ENCODE data around the gene SETBP1.

The SETBP1 gene

DNA sequence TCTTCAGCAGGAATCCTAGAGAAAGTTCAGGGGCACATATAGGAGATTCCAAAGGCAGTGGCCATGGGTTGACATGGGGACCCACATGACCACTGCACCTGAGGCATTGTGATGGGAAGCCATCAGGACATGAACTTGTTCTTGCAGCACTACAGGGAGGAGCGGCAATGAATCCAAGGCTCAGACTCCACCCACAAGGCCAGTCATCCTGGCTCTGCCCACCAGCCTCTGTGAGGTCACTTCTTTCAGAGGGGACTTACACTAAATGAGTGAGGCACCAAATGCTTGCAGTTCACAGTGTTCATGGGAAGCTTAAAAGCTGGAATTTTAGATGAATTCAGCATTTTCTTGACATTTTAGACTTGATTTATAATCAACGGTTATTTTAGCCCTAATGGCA lies 254.2 kb downstream of the SETBP1 start:
- no peak for DNase-seq (ENCODE audit: low read depth)
- TF ChIP-seq, protein P1, sequence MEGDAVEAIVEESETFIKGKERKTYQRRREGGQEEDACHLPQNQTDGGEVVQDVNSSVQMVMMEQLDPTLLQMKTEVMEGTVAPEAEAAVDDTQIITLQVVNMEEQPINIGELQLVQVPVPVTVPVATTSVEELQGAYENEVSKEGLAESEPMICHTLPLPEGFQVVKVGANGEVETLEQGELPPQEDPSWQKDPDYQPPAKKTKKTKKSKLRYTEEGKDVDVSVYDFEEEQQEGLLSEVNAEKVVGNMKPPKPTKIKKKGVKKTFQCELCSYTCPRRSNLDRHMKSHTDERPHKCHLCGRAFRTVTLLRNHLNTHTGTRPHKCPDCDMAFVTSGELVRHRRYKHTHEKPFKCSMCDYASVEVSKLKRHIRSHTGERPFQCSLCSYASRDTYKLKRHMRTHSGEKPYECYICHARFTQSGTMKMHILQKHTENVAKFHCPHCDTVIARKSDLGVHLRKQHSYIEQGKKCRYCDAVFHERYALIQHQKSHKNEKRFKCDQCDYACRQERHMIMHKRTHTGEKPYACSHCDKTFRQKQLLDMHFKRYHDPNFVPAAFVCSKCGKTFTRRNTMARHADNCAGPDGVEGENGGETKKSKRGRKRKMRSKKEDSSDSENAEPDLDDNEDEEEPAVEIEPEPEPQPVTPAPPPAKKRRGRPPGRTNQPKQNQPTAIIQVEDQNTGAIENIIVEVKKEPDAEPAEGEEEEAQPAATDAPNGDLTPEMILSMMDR (IDR thresholded peaks at IDR 0.05; ENCODE audit: low read depth, low read length): no peak
- TF ChIP-seq MAX (IDR thresholded peaks at IDR 0.05; ENCODE audit: low read depth, low read length) (no peak), POLR2A (IDR thresholded peaks at IDR 0.05; ENCODE audit: extremely low read depth, insufficient read length) (no peak), MYC (IDR thresholded peaks at IDR 0.05; ENCODE audit: low read depth, low read length) (no peak)
- H3K4me3 ChIP-seq (ENCODE audit: low read depth, low read length): no peak overlapping the region

GRCh38 chr18:44935455-44935854 lies 254.8 kb downstream of the SETBP1 start:
- H3K4me3 ChIP-seq (ENCODE audit: low read depth, low read length): no peak overlapping the region
- DNase-seq (ENCODE audit: low read depth): no peak
- TF ChIP-seq POLR2A (IDR thresholded peaks at IDR 0.05; ENCODE audit: extremely low read depth, insufficient read length): no peak

DNA sequence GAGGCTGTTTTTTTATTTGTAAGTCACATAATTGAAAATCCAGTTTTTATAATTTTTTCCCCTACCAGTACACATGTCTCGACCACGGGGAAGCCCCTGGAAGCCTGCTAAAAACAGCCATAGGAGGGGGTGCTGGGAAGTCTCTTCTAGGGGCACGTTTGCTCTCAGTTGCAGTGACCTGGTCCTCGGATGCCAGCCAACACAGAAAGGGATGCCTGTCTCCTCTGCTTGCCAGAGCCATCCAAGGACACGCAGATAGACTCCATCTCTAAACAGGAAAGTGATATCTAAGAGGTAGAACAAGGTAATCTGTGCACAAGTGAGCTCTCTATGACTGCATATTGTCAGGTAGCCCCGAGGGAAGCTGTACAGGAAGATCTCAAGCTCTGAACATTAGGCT lies 255.8 kb downstream of the SETBP1 start:
- H3K4me3 ChIP-seq (ENCODE audit: low read depth, low read length): no peak overlapping the region
- TF ChIP-seq MAX (IDR thresholded peaks at IDR 0.05; ENCODE audit: low read depth, low read length) (no peak), POLR2A (IDR thresholded peaks at IDR 0.05; ENCODE audit: extremely low read depth, insufficient read length) (no peak), MYC (IDR thresholded peaks at IDR 0.05; ENCODE audit: low read depth, low read length) (no peak)
- TF ChIP-seq, protein P1 (IDR thresholded peaks at IDR 0.05; ENCODE audit: low read depth, low read length): no peak
- no peak for DNase-seq (ENCODE audit: low read depth)

DNA sequence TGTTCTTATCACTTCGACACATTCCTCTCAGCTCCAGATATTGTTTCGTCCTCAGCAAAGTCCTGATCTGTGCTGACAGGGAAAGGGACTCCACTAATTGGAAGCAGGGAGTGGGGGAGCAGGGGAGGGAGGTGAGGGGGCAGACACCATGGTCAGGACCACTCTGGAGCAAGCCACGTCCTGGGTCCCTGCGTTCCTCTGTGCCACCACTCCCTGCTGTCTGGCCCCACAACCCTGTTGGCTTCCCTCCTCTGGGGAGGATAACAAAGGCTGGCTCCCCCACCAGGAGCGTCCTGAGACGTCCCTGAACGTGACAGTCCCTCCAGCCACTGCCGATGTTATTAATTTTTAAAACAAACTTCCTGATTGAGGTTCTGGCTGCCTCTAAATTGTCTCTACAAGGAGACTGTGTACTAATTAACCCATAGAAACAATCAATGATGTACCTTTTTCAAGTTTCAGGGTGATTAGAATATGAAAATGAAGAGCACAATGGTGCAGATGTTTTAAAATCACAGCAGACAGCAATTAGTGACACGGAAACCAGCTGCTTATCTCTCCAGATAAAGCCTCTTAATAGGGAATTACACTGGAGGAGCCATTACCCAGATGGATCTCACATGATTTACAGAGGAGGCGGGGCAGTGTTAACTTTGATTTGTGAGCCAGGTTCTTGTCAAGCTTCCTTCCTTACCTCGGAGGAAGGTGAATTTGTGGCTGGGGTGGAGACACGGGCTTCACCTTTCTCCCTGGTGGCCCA lies 257.5 kb downstream of the SETBP1 start:
- no peak for DNase-seq (ENCODE audit: low read depth)
- TF ChIP-seq, protein P1 (IDR thresholded peaks at IDR 0.05; ENCODE audit: low read depth, low read length): no peak
- TF ChIP-seq MYC (IDR thresholded peaks at IDR 0.05; ENCODE audit: low read depth, low read length) (no peak), POLR2A (IDR thresholded peaks at IDR 0.05; ENCODE audit: extremely low read depth, insufficient read length) (no peak)

DNA sequence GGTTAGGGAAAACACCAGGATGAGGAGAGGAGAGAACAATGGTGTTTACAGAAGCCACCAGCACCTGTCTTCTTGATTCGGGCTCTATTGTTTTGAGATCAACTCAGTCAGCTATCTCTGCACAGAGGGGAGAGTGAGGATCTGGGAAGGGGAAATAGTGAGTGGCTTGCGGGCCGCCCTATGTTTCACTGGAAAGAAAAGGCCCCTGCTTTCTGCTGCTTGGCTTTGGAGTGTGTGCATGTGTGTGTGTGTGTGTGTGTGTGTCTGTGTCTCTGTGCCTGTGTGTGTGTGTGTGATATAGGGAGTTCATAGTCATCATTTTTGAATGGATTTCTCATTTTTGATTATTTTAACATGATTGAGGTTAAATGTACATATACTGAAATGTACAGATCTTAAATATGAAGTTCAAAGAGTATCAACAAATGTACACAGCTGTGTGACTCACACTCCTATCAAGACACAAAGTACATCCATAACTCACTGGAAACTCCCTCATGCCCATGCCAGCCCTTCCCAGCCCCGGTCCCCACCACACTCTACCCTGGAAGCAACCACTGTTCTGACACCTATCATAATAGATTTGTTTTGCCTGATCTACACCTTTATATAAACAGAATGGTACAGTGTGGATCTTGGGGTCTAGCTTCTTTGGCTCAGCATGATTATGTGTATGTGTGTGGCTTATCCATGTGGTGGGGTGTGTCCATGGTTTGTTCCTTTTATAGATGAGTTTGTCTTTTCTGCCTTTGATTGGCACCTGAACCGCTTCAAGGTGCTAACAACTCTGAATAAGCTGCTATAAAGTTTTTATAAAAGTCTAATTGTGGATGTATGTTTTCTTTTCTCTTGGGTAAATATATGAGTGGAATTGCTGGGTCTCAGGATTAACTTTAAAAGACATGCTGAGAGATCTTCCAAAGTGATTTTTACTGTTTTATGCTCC lies 258.3 kb downstream of the SETBP1 start:
- TF ChIP-seq, protein P1 (IDR thresholded peaks at IDR 0.05; ENCODE audit: low read depth, low read length): no peak
- TF ChIP-seq POLR2A (IDR thresholded peaks at IDR 0.05; ENCODE audit: extremely low read depth, insufficient read length): no peak
- no peak for TF ChIP-seq MYC (IDR thresholded peaks at IDR 0.05; ENCODE audit: low read depth, low read length)
- TF ChIP-seq MAX (IDR thresholded peaks at IDR 0.05; ENCODE audit: low read depth, low read length): no peak
- H3K4me3 ChIP-seq (ENCODE audit: low read depth, low read length): no peak overlapping the region
- no peak for DNase-seq (ENCODE audit: low read depth)

More for the DNA sequence above, 257.5 kb downstream of the SETBP1 start:
- H3K4me3 ChIP-seq (ENCODE audit: low read depth, low read length): no peak overlapping the region

GRCh38 chr18:44941516-44941915 lies 260.8 kb downstream of the SETBP1 start:
- TF ChIP-seq, protein P1 (IDR thresholded peaks at IDR 0.05; ENCODE audit: low read depth, low read length): no peak
- TF ChIP-seq POLR2A (IDR thresholded peaks at IDR 0.05; ENCODE audit: extremely low read depth, insufficient read length) (no peak), MAX (IDR thresholded peaks at IDR 0.05; ENCODE audit: low read depth, low read length) (no peak), MYC (IDR thresholded peaks at IDR 0.05; ENCODE audit: low read depth, low read length) (no peak)
- DNase-seq (ENCODE audit: low read depth): no peak
- H3K4me3 ChIP-seq (ENCODE audit: low read depth, low read length): no peak overlapping the region

Measured in NB4 (cell line).